ENCODE results near the gene OR10Z1. TPM values are rescaled to one million over a fixed set of nuclear protein-coding genes. Genes with fewer than 3 reads are reported as not detected.

OR10Z1 gene
- polyA plus RNA-seq, 1 of the 3 experiments (the other 2 are of a cell fraction), result not detected

- no peak for DNase-seq
- Histone ChIP-seq H3F3A (replicated peaks; ENCODE audit: insufficient read depth) (no peaks in the 10 kb centered on the region), H3K9me3 (no peaks in the 10 kb centered on the region), H3K79me2 (ENCODE audit: insufficient read depth) (no peaks in the 10 kb centered on the region), H3K36me3 (replicated peaks in 1 of 2; ENCODE audit: control insufficient read depth in 1 of 2, insufficient read depth in 2 of 2, low read length in 1 of 2) (no peaks in the 10 kb centered on the region), H3K4me1 (ENCODE audit: control insufficient read depth in 1 of 2, insufficient read depth in 2 of 2, low read depth in 1 of 2, low read length in 1 of 2) (no peaks in the 10 kb centered on the region), H2AFZ (ENCODE audit: low read depth) (no peak overlapping the region), H3K27me3 (ENCODE audit: insufficient read depth) (no peaks in the 10 kb centered on the region), H3K9me2 (no peaks in the 10 kb centered on the region), H3K27ac (ENCODE audit: low read depth in 2 of 2, low read length in 1 of 2) (no peak overlapping the region), H3K9ac (no peak overlapping the region), H3K4me3 (ENCODE audit: low read depth in 2 of 2, low read length in 1 of 2) (no peak overlapping the region), H3K4me2 (no peak overlapping the region), H4K20me1 (ENCODE audit: insufficient read depth) (no peaks in the 10 kb centered on the region)
- TF ChIP-seq USF1 (IDR thresholded peaks at IDR 0.05; ENCODE audit: borderline replicate concordance, low read depth) (no peak), ELF1 (IDR thresholded peaks at IDR 0.05) (no peak), EZH2phosphoT487 (IDR thresholded peaks at IDR 0.05; ENCODE audit: borderline replicate concordance, low read depth) (no peak), NRF1 (IDR thresholded peaks at IDR 0.05; ENCODE audit: low read depth, low read length) (no peak), TEAD4 (IDR thresholded peaks at IDR 0.05; ENCODE audit: borderline replicate concordance, insufficient read depth) (no peak), RAD21 (IDR thresholded peaks at IDR 0.05; ENCODE audit: low read length) (no peak), USF2 (IDR thresholded peaks at IDR 0.05; ENCODE audit: borderline replicate concordance, low read depth, low read length) (no peak), FOSL2 (IDR thresholded peaks at IDR 0.05; ENCODE audit: borderline replicate concordance, low read depth) (no peak)
- ChIA-PET POLR2A (no interaction called here), CTCF (no interaction called here)
Observed at GRCh38 chr1:158638904-158639303, 33.8 kb downstream of the OR10Z1 start.

GRCh38 chr1:158644449-158644848 lies 39.4 kb downstream of the OR10Z1 start:
- TF ChIP-seq GATA2 (CRISPR knock-in tag; IDR thresholded peaks at IDR 0.05) (no peak), EP300 (IDR thresholded peaks at IDR 0.05; ENCODE audit: borderline replicate concordance in 1 of 2, low read depth in 1 of 2, low read length in 1 of 2) (no peak), RAD21 (IDR thresholded peaks at IDR 0.05; ENCODE audit: low read length) (no peak), TCF12 (IDR thresholded peaks at IDR 0.05) (no peak), IRF3 (IDR thresholded peaks at IDR 0.05; ENCODE audit: low read depth, low read length) (no peak), ZBTB33 (IDR thresholded peaks at IDR 0.05; ENCODE audit: borderline replicate concordance, low read depth) (no peak), MEF2A (IDR thresholded peaks at IDR 0.05; ENCODE audit: borderline replicate concordance, low read depth) (no peak), SIN3A (IDR thresholded peaks at IDR 0.05; ENCODE audit: borderline replicate concordance, low read depth, low read length) (no peak)
- TF ChIP-seq, protein P1, sequence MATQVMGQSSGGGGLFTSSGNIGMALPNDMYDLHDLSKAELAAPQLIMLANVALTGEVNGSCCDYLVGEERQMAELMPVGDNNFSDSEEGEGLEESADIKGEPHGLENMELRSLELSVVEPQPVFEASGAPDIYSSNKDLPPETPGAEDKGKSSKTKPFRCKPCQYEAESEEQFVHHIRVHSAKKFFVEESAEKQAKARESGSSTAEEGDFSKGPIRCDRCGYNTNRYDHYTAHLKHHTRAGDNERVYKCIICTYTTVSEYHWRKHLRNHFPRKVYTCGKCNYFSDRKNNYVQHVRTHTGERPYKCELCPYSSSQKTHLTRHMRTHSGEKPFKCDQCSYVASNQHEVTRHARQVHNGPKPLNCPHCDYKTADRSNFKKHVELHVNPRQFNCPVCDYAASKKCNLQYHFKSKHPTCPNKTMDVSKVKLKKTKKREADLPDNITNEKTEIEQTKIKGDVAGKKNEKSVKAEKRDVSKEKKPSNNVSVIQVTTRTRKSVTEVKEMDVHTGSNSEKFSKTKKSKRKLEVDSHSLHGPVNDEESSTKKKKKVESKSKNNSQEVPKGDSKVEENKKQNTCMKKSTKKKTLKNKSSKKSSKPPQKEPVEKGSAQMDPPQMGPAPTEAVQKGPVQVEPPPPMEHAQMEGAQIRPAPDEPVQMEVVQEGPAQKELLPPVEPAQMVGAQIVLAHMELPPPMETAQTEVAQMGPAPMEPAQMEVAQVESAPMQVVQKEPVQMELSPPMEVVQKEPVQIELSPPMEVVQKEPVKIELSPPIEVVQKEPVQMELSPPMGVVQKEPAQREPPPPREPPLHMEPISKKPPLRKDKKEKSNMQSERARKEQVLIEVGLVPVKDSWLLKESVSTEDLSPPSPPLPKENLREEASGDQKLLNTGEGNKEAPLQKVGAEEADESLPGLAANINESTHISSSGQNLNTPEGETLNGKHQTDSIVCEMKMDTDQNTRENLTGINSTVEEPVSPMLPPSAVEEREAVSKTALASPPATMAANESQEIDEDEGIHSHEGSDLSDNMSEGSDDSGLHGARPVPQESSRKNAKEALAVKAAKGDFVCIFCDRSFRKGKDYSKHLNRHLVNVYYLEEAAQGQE (IDR thresholded peaks at IDR 0.05; ENCODE audit: low read depth, low read length), result no peak
- Histone ChIP-seq H3K9me2 (no peaks in the 10 kb centered on the region), H3K36me3 (replicated peaks in 1 of 2; ENCODE audit: control insufficient read depth in 1 of 2, insufficient read depth in 2 of 2, low read length in 1 of 2) (no peaks in the 10 kb centered on the region), H4K20me1 (ENCODE audit: insufficient read depth) (no peaks in the 10 kb centered on the region), H3K4me3 (ENCODE audit: low read depth in 2 of 2, low read length in 1 of 2) (no peak overlapping the region), H3K9me3 (no peaks in the 10 kb centered on the region), H3K4me1 (ENCODE audit: control insufficient read depth in 1 of 2, insufficient read depth in 2 of 2, low read depth in 1 of 2, low read length in 1 of 2) (no peaks in the 10 kb centered on the region), H3F3A (replicated peaks; ENCODE audit: insufficient read depth) (no peaks in the 10 kb centered on the region), H3K79me2 (ENCODE audit: insufficient read depth) (no peaks in the 10 kb centered on the region), H3K4me2 (no peak overlapping the region), H3K27ac (ENCODE audit: low read depth in 2 of 2, low read length in 1 of 2) (no peak overlapping the region), H3K27me3 (ENCODE audit: insufficient read depth) (no peaks in the 10 kb centered on the region; the same call in 1 of the 2 replicates), H2AFZ (ENCODE audit: low read depth) (no peak overlapping the region), H3K9ac (no peak overlapping the region)
- ChIA-PET POLR2A (no interaction called here), CTCF (interaction anchor here (0.6 kb wide), 1 partner anchor 233 kb away, joined by 3 read pairs; no protein-coding TSS in a partner anchor)
- no peak for DNase-seq
- WGBS (ENCODE audit: low lambda C conversion rate), result 3% methylated on average over 2 of the region's 2 CpGs
